Activated CD4-positive, alpha-beta memory T cell treated with anti-CD3 and anti-CD28 coated beads, Interleukin-2, amount 10 ng/mL, durations not matched to agents 7 days and 5 days (primary cell): Measurements from ENCODE around the gene MCC. TPM values are rescaled to one million over a fixed set of nuclear protein-coding genes. Genes with fewer than 3 reads are reported as not detected.

Source experiments
- CTCF ChIA-PET: fragments of 350-600 bp; sonication (Branson Sonifier 250); formaldehyde crosslinking; loops from one replicate; lab custom pipeline; 2021; ENCODE audit warnings: antibody characterized with exemption, inconsistent platforms; lab: Charles Lee
- POLR2A ChIA-PET: fragments of 350-600 bp; sonication (Branson Sonifier 250); formaldehyde crosslinking; loops from one replicate; lab custom pipeline; 2021; ENCODE audit warnings: antibody characterized with exemption; lab: Charles Lee
- DNase-seq: peaks from one replicate; pipeline ENCODE4 v3.0.0-alpha.2; 2020
- H3K27ac Mint-ChIP-seq: one replicate; pipeline ENCODE4 v1.8.0; 2021; ENCODE audit warnings: mild to moderate bottlenecking, mixed read lengths
- H3K27me3 Mint-ChIP-seq: one replicate; pipeline ENCODE4 v1.8.0; 2021; ENCODE audit warnings: mixed read lengths
- H3K36me3 Mint-ChIP-seq: one replicate; pipeline ENCODE4 v1.8.0; 2021; ENCODE audit warnings: low read depth, mixed read lengths
- H3K4me1 Mint-ChIP-seq: one replicate; pipeline ENCODE4 v1.8.0; 2021; ENCODE audit warnings: mixed read lengths
- H3K4me3 Mint-ChIP-seq: one replicate; pipeline ENCODE4 v1.8.0; 2021; ENCODE audit warnings: mild to moderate bottlenecking, mixed read lengths
- H3K9me3 Mint-ChIP-seq: one replicate; pipeline ENCODE4 v1.8.0; 2021; ENCODE audit warnings: mixed read lengths
- total RNA-seq, 2 experiments: library from RNA; stranded (reverse); gene quantifications; one replicate each; pipeline ENCODE4 v1.2.3, GENCODE V29; 2021

The MCC gene
- total RNA-seq, 2 experiments from 2014 or later = 8.6 to 10.4 TPM

DNA sequence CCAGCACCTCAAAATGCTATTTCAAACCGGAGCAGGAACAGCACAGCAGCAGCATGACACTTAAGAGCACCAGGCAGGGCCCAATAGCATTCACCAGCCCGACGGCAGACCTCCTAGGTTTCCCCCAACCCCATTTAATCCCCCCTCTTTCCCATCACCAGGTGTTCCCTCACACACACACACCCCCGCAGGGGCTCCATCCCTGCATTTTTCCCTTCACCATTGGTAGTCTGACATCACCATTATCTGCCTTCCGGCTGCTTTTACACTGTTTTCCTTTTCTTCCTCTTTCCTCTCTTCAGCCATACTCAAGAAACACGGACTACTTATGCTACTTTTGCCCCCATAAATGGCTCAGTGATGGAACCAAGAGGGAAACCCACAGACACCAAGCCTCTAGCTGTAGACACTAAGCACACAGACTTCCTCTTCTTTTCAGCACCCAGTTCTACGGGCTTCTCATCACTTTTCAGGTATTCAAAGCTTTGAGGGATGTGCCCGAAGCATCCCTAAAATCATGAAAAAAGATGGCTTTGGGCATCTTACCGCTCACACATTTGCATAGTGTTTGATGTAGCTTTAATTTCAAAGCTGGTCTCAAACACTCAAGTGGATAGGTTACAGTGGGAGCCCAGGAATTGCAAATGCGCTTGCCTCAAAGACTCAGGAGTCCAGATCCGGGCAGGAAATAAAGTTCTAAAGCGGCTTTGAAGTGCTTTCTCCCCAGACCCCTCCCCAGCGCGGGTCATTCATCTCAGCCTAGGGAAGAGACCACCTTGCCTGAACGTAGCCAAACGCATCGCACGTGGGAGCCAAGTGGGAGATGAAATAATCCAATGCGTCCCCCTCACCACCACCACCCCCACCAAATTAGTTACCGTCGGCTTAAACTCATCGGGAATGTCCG is 194.9 kb downstream of the MCC start:
- peaks cover 40% of the 10 kb centered on the region for H3K27me3 Mint-ChIP-seq
- peaks cover 27% of the 10 kb centered on the region for H3K4me1 Mint-ChIP-seq
- H3K9me3 Mint-ChIP-seq = no peaks in the 10 kb centered on the region
- H3K36me3 Mint-ChIP-seq = peaks cover 2% of the 10 kb centered on the region
- H3K27ac Mint-ChIP-seq = no peak overlapping the region
- ChIA-PET CTCF (interaction anchor here (1.4 to 2.8 kb wide), 8 partner anchors 12 to 306 kb away, joined by 3 to 16 read pairs (median 6); no protein-coding TSS in a partner anchor), POLR2A (interaction anchor here (1.0 to 2.3 kb wide), 10 partner anchors 10 to 317 kb away, joined by 4 to 18 read pairs (median 7); partner anchors contain the start of genes DCP2 and YTHDC2)
- peak overlapping the region; percentile 93 for H3K4me3 Mint-ChIP-seq
- DNase-seq = no peak

DNA sequence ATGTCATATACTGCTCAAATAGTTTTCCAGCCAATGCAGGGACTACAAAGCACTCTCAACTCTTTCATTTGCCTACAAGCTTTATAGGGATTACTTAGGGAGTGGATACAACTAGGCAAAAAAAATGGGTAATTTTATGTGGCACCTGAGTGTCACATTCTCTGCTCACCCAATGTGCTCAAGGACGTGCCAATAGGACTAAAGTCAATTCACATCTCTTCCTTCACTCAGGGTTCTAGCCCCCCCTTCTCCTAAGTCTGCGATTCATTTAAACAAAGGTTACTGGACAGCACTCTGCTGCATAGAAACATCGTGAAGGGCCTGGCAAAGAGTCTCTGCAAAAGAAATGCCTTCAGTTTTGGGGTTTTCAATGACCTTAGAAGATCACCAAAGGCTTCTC is 195.8 kb downstream of the MCC start:
- DNase-seq = no peak
- H3K36me3 Mint-ChIP-seq = peaks cover 2% of the 10 kb centered on the region
- no peak overlapping the region for H3K27ac Mint-ChIP-seq
- H3K4me1 Mint-ChIP-seq = peaks cover 27% of the 10 kb centered on the region
- POLR2A ChIA-PET = no interaction called here
- no peak overlapping the region for H3K4me3 Mint-ChIP-seq
- no peaks in the 10 kb centered on the region for H3K9me3 Mint-ChIP-seq
- peaks cover 32% of the 10 kb centered on the region for H3K27me3 Mint-ChIP-seq
- CTCF ChIA-PET = interaction anchor here (1.7 kb wide), 1 partner anchor 296 kb away, joined by 4 read pairs; no protein-coding TSS in a partner anchor

DNA sequence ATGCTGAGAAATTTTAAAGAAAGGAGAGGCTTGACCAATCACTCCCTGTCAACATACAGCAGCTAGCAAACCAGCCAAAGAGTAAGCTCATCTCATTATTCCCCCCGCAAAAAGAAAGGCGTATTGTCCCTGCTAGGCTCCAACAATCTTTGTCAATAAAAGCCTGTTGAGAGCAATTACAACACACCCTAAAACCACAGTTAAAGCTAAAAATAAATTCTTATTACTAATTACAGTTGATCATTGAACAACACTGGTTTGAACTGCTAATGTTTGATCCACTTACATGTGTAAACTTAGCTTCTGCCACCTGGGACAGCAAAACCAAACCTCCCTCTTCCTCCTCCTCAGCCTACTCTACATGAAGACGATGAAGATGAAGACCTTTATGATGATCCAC is 204.7 kb downstream of the MCC start:
- POLR2A ChIA-PET = interaction anchor here (1.4 kb wide), 1 partner anchor 11 kb away, joined by 7 read pairs; no protein-coding TSS in a partner anchor
- no peak for DNase-seq
- Mint-ChIP-seq H3K4me1 (peaks cover 21% of the 10 kb centered on the region), H3K9me3 (no peaks in the 10 kb centered on the region), H3K27ac (no peak overlapping the region), H3K4me3 (no peak overlapping the region), H3K27me3 (peaks cover 2% of the 10 kb centered on the region), H3K36me3 (no peaks in the 10 kb centered on the region)
- CTCF ChIA-PET = no interaction called here

DNA sequence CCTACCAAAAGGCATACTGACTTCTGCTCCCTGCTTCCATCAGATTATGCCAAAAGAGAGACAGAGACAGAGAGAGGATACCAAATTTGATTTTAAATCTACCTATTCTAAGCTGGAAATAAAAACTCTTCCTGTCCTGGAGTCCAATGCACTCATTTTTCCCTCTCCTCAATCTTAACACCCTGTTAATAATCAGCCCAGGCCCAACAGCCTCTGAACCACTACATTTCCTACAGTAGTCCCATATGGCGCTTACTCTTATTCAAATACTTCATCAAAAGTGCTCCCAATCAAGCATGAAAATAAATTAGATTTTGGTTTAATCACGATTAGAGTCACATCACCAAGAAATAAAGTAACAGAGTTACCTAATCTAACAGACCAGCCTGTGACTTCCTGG is 205.8 kb downstream of the MCC start:
- H3K4me3 Mint-ChIP-seq = no peak overlapping the region
- H3K36me3 Mint-ChIP-seq = no peaks in the 10 kb centered on the region
- peaks cover 28% of the 10 kb centered on the region for H3K4me1 Mint-ChIP-seq
- H3K9me3 Mint-ChIP-seq = no peaks in the 10 kb centered on the region
- H3K27ac Mint-ChIP-seq = no peak overlapping the region
- POLR2A ChIA-PET = no interaction called here
- CTCF ChIA-PET = no interaction called here
- no peak for DNase-seq
- peaks cover 2% of the 10 kb centered on the region for H3K27me3 Mint-ChIP-seq

DNA sequence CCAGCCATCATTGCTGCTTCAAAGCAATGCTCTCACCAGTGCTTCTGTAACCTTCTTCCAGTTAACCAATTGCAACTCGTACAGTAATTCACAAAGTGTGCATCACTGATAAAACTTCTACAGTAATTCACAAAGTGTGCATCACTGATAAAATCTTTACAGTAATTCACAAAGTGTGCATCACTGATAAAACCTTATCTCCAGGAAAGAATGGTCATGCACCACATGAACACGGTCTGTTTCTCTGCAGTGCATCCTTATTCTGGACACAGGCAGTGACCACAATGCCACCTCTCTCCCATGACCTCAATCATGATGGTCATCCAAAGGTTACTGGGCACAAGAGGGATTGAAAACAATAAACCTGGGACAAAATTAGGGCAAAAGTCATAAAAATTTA is 207.1 kb downstream of the MCC start:
- DNase-seq = no peak
- Mint-ChIP-seq H3K36me3 (no peaks in the 10 kb centered on the region), H3K27ac (no peak overlapping the region), H3K9me3 (no peaks in the 10 kb centered on the region), H3K4me3 (no peak overlapping the region), H3K27me3 (peaks cover 2% of the 10 kb centered on the region), H3K4me1 (peaks cover 28% of the 10 kb centered on the region)
- CTCF ChIA-PET = interaction anchor here (1.8 kb wide), 1 partner anchor 13 kb away, joined by 9 read pairs; no protein-coding TSS in a partner anchor
- POLR2A ChIA-PET = interaction anchor here (0.6 kb wide), 1 partner anchor 190 kb away, joined by 3 read pairs; no protein-coding TSS in a partner anchor

DNA sequence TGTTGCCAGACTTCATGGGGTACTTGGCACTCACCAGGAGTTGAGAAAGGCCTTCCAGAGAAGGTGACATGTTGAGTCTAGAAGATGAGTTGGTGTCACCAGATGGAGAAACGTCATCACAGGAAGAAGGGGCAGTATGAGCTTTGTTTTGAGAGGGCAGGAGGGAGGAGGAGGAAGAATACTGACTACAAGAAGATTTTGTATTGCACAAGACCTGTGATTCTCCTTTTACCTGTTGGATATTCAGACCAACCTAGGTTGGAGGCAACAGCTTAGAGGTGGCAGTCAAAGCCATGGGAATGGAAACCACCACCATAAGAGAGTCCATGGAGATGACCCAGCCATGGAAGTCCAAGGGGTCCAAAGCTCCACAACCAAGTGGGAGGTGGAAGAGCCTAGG is 207.7 kb downstream of the MCC start:
- Mint-ChIP-seq H3K27ac (no peak overlapping the region), H3K27me3 (peaks cover 1% of the 10 kb centered on the region), H3K4me3 (no peak overlapping the region), H3K36me3 (no peaks in the 10 kb centered on the region), H3K4me1 (peaks cover 28% of the 10 kb centered on the region), H3K9me3 (no peaks in the 10 kb centered on the region)
- ChIA-PET CTCF (interaction anchor here (1.8 kb wide), 1 partner anchor 14 kb away, joined by 9 read pairs; no protein-coding TSS in a partner anchor), POLR2A (interaction anchor here (0.5 kb wide), 1 partner anchor 140 kb away, joined by 3 read pairs; no protein-coding TSS in a partner anchor)
- DNase-seq = no peak

DNA sequence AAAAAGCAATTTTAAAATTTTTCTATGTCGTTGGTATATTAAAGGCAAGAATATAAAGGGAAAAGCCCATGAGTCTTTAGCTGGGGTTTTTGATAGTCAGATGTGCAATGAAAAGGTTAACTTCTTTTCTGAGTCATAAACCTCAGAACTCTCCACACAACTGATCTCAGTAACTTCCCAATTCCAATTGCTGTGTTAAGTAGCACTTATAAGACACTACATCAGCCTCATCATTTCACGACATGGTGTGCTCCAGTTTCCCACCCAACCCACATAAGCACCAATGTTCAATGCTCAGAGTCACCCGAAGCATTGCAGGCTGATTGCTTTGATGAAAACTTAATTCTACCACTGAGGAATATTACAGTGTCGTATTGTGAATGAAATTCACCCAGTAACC is 209.3 kb downstream of the MCC start:
- DNase-seq = no peak
- ChIA-PET POLR2A (no interaction called here), CTCF (no interaction called here)

DNA sequence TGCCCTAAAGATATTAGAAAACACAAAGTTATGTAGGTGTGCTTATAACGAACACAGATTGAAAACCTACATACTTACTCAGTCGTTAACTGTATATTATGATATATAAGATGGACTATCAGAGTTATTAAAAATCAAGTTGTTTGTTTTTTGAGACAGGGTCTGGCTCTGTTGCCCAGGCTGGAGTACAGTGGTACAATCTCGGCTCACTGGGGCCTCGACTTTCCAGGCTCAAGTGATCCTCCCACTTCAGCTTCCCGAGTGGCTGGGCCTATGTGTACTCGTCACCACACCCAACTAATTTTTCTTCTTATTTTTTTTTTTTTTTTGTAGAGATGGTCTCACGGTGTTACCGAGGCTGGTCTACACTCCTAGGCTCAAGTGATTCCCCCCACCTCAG is 211.8 kb downstream of the MCC start:
- CTCF ChIA-PET = no interaction called here

More for the DNA sequence above, 209.3 kb downstream of the MCC start:
- H3K4me3 Mint-ChIP-seq = no peak overlapping the region
- peaks cover 30% of the 10 kb centered on the region for H3K4me1 Mint-ChIP-seq
- no peak overlapping the region for H3K27ac Mint-ChIP-seq
- no peaks in the 10 kb centered on the region for H3K9me3 Mint-ChIP-seq
- no peaks in the 10 kb centered on the region for H3K36me3 Mint-ChIP-seq
- H3K27me3 Mint-ChIP-seq = no peaks in the 10 kb centered on the region

DNA sequence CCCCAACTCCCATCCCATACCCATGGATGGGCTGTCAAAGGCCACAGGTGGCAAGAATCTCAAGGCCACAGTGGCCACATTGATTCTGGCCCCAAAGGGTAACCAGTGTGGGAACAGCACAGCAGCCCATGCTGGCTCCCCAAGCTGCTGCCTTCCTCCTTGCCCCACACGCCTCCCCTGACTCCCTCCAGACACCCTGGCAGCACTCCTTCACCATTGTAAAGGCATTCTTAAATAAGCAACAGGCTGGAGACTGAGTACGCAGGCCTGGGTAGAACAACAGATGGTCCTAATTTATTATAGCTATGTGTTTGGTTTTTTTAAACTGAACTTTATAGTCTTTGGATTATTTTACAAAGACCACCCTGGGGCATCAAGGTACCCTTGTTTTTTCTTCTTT is 212.3 kb downstream of the MCC start:
- peaks cover 33% of the 10 kb centered on the region for H3K4me1 Mint-ChIP-seq
- ChIA-PET POLR2A (no interaction called here), CTCF (no interaction called here)
- no peak overlapping the region for H3K27ac Mint-ChIP-seq
- H3K4me3 Mint-ChIP-seq = no peak overlapping the region
- no peaks in the 10 kb centered on the region for H3K9me3 Mint-ChIP-seq
- H3K36me3 Mint-ChIP-seq = no peaks in the 10 kb centered on the region
- H3K27me3 Mint-ChIP-seq = no peaks in the 10 kb centered on the region
- DNase-seq = no peak

More for the DNA sequence above, 211.8 kb downstream of the MCC start:
- H3K27me3 Mint-ChIP-seq = no peaks in the 10 kb centered on the region
- no peak overlapping the region for H3K4me3 Mint-ChIP-seq
- H3K27ac Mint-ChIP-seq = no peak overlapping the region
- no peak for DNase-seq
- H3K4me1 Mint-ChIP-seq = peaks cover 36% of the 10 kb centered on the region
- POLR2A ChIA-PET = no interaction called here
- H3K9me3 Mint-ChIP-seq = no peaks in the 10 kb centered on the region
- no peaks in the 10 kb centered on the region for H3K36me3 Mint-ChIP-seq

DNA sequence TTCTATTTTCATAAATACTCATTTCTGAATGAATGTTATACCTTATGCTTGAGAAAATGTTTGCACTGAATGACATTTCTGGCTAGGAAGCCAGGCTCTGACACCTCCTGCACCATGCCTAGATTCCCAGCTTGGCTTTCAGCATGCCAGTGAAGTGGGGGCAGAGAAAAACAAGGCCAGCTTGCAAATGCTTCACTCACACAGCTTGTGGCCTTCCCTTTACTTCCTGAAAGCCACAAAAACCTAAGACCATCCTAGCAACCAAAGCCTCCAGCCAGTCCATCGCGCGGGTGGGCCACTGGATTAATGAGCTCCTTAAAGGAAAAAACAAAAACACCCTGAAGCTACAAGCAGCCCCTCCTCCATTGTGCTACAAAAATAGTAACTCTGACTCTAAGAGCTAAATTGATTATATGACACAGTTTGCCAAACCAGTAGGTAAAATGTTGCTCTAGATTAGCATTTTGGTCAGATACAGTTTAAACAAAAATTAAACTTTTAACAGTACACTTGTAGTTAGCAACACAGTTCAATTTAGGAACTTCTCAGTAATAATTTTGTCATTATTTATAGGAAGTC is 213.3 kb downstream of the MCC start:
- H3K27ac Mint-ChIP-seq = no peak overlapping the region
- no peaks in the 10 kb centered on the region for H3K27me3 Mint-ChIP-seq
- no peak overlapping the region for H3K4me3 Mint-ChIP-seq
- no peak for DNase-seq
- H3K9me3 Mint-ChIP-seq = no peaks in the 10 kb centered on the region
- no peaks in the 10 kb centered on the region for H3K36me3 Mint-ChIP-seq
- ChIA-PET POLR2A (interaction anchor here (2.0 kb wide), 1 partner anchor 19 kb away, joined by 6 read pairs; no protein-coding TSS in a partner anchor), CTCF (interaction anchor here (1.1 kb wide), 1 partner anchor 105 kb away, joined by 3 read pairs; no protein-coding TSS in a partner anchor)
- H3K4me1 Mint-ChIP-seq = peaks cover 25% of the 10 kb centered on the region

DNA sequence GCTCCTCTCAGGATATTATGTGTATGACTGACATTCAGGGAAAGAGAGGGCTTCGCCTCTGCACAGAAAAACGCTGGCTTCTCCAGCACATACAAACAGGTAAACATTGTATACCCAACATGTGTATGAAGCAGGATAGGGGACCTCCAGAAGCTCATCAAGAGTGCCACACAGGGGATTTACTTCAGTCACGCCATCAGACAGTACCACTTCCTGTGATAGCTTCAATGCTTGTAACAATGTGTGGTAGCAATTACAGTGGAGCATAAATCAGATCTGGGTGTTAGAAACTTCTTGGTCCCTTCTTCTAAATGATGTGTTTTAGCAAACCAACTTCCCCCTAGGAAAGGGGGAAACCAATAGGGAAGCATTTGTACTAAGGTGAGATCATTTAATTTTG is 214.3 kb downstream of the MCC start:
- DNase-seq = no peak
- POLR2A ChIA-PET = interaction anchor here (2.0 kb wide), 1 partner anchor 20 kb away, joined by 6 read pairs; no protein-coding TSS in a partner anchor
- H3K27ac Mint-ChIP-seq = no peak overlapping the region

DNA sequence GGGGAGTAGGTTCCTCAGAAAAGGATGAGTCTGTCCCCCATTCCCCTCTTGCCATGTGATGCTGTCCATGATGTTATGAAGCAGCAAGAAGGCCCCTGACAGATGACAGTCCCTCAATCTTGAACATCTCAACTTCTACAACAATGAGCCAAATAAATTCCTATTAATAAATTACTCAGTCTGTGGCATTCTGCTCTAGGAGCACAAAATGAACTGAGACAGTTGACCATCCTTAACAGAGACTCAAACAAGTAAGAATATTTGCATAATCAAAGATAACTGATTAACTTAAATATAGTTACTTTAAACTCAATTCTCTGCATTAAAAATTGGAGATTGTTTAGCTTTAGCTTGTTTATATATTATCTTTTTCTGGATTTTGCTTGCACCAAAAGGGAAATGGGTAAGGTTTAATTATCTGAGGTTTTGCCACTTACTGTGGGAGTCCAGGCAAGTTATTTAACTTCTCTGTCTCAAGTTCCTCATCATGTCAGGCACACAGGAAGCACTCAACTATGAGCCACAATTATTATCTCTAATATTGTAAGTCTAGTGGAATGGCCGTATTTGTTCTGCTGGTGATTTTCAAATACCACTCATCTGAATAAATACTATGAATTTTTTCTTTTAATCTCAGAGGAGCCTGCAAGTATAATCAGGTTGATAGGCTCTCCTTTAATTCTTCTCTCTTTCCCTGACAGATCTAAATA is 216.4 kb downstream of the MCC start:
- Mint-ChIP-seq H3K4me1 (peaks cover 17% of the 10 kb centered on the region), H3K27me3 (no peaks in the 10 kb centered on the region), H3K27ac (no peak overlapping the region), H3K36me3 (no peaks in the 10 kb centered on the region), H3K9me3 (no peaks in the 10 kb centered on the region), H3K4me3 (no peak overlapping the region)
- ChIA-PET POLR2A (no interaction called here), CTCF (no interaction called here)
- DNase-seq = no peak

More for the DNA sequence above, 214.3 kb downstream of the MCC start:
- H3K36me3 Mint-ChIP-seq = no peaks in the 10 kb centered on the region
- CTCF ChIA-PET = interaction anchor here (1.1 kb wide), 1 partner anchor 106 kb away, joined by 3 read pairs; no protein-coding TSS in a partner anchor
- no peaks in the 10 kb centered on the region for H3K27me3 Mint-ChIP-seq
- peaks cover 25% of the 10 kb centered on the region for H3K4me1 Mint-ChIP-seq
- H3K4me3 Mint-ChIP-seq = no peak overlapping the region
- H3K9me3 Mint-ChIP-seq = no peaks in the 10 kb centered on the region
